Tibial nerve (tissue), 4 donors: ENCODE results near the gene RTKN. TPM values are rescaled to one million over a fixed set of nuclear protein-coding genes. Genes with fewer than 3 reads are reported as not detected.

Source experiments
- DNase-seq, 2 donors: peaks; one replicate each; pipeline ENCODE4 v3.0.0-alpha.2; 2019; ENCODE audit warnings: low spot score in 2 of 2
- H3K27ac ChIP-seq, 4 donors: fragments of 200-600 bp; sonication (generic) in 3 of 4; one replicate each; pipeline ENCODE4 v1.5.1; 2017 to 2019; ENCODE audit warnings: mild to moderate bottlenecking in 1 of 4
- H3K27me3 ChIP-seq, 2 donors: fragments of 200-600 bp; sonication (generic) in 1 of 2; one replicate each; pipeline versions ENCODE4 v1.5.1 to v1.6.0; 2017 to 2019
- H3K36me3 ChIP-seq, 3 donors: fragments of 200-600 bp; sonication (generic); one replicate each; pipeline ENCODE4 v1.5.1; 2018 to 2019
- H3K4me1 ChIP-seq, 4 donors: fragments of 200-600 bp; sonication (generic) in 3 of 4; one replicate each; pipeline ENCODE4 v1.5.1; 2017 to 2019
- H3K4me3 ChIP-seq, 4 donors: fragments of 200-600 bp; sonication (generic) in 3 of 4; one replicate each; pipeline ENCODE4 v1.5.1; 2017 to 2019; ENCODE audit warnings: mild to moderate bottlenecking in 1 of 4, moderate library complexity in 1 of 4
- H3K9me3 ChIP-seq, 4 donors: fragments of 200-600 bp; sonication (generic) in 3 of 4; one replicate each; pipeline ENCODE4 v1.5.1; 2017 to 2019
- EP300 ChIP-seq, 2 donors: sonication (generic); formaldehyde crosslinking; IDR thresholded peaks; one replicate each; pipeline ENCODE4 v1.6.1; 2017; ENCODE audit warnings: antibody characterized with exemption in 2 of 2, mild to moderate bottlenecking in 1 of 2
- POLR2A ChIP-seq, 2 donors: fragments of 450-650 bp; IDR thresholded peaks; one replicate each; pipeline ENCODE4 v1.6.1; 2017; ENCODE audit warnings: antibody characterized with exemption in 2 of 2, mild to moderate bottlenecking in 2 of 2, moderate library complexity in 2 of 2
- WGBS, 2 donors: methylation state at CpG; one replicate each; pipeline ENCODE4 v1.1.5; 2018; 5-methylcytosine and 5-hydroxymethylcytosine counted together
- total RNA-seq, 4 donors: library from RNA; depleted of rRNA; stranded (reverse); fragments of >200 nt; gene quantifications; one replicate each; pipeline ENCODE4 v1.1.0, GENCODE V29; 2016
- TF ChIP-seq, protein P1 (sequence below), 5 experiments: fragments of 200-600 bp in 3 of 5; fragments of 450-650 bp in 2 of 5; sonication (generic) in 3 of 5; IDR thresholded peaks; one replicate each; pipeline ENCODE4 v1.5.1; 2016 to 2019; ENCODE audit warnings: antibody characterized with exemption in 5 of 5, mild to moderate bottlenecking in 3 of 5, moderate library complexity in 2 of 5

The RTKN gene
- total RNA-seq, 4 donors from 2014 or later = 83.4 to 93.1 (median 87.1) TPM

DNA sequence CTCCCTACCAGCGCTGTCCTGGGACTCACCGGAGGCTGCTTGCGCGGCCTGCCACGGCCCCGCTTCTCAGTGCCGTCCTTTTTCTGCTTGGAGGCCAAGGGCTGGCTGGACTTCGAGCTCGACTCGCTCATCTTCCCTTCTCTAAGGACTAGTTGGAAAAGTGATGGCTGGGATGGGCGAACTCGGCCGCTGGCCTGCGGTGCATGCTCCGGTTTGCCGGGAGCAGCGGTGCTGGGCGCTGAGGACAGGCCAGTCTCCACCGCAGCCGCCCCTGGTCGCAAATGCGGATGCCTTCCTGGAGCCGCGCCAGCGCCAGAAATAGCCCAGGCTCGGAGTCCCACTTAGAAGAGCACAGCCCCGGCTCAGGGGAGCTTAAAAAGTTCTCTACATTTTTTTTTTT, 23.4 kb downstream of the RTKN start:
- H3K4me3 ChIP-seq = no peak overlapping the region
- H3K4me1 ChIP-seq = peaks cover 0 to 57% (median 21%) of the 10 kb centered on the region in 4 donors
- H3K27me3 ChIP-seq = no peaks in the 10 kb centered on the region
- WGBS, 2 donors = 73 to 83% methylated on average over 23 to 27 of the region's 27 CpGs
- no peak for DNase-seq
- H3K36me3 ChIP-seq = no peaks in the 10 kb centered on the region
- peak overlapping the region in 1 of 4 donors; percentile 3 for H3K27ac ChIP-seq
- no peak for TF ChIP-seq POLR2A (IDR thresholded peaks at IDR 0.05)
- no peak for TF ChIP-seq EP300 (IDR thresholded peaks at IDR 0.05)
- TF ChIP-seq, protein P1, sequence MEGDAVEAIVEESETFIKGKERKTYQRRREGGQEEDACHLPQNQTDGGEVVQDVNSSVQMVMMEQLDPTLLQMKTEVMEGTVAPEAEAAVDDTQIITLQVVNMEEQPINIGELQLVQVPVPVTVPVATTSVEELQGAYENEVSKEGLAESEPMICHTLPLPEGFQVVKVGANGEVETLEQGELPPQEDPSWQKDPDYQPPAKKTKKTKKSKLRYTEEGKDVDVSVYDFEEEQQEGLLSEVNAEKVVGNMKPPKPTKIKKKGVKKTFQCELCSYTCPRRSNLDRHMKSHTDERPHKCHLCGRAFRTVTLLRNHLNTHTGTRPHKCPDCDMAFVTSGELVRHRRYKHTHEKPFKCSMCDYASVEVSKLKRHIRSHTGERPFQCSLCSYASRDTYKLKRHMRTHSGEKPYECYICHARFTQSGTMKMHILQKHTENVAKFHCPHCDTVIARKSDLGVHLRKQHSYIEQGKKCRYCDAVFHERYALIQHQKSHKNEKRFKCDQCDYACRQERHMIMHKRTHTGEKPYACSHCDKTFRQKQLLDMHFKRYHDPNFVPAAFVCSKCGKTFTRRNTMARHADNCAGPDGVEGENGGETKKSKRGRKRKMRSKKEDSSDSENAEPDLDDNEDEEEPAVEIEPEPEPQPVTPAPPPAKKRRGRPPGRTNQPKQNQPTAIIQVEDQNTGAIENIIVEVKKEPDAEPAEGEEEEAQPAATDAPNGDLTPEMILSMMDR (IDR thresholded peaks at IDR 0.05) = no peak
- H3K9me3 ChIP-seq = no peaks in the 10 kb centered on the region

DNA sequence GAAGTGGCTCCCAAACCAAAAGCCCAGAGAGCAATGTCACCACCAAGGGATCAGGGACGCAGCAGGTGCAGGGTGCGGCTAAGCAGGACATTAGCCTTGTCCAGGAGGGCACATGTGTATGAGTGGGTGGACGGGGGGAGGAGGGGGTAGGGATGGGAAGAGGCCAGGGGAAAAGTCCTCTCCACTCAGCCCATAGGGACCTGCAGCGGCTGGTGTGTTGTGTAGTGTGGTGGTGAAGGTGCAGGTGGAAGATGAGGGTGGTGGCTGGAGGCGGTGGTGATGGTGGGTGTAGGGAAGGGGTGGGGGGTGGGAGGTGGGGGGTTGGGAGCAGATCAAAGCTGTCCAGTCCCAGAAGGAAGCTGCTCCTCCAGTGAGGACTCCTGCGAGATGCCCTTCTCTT, 24.0 kb downstream of the RTKN start:
- peaks cover 0 to 57% (median 21%) of the 10 kb centered on the region in 4 donors for H3K4me1 ChIP-seq
- TF ChIP-seq POLR2A (IDR thresholded peaks at IDR 0.05) = no peak
- TF ChIP-seq, protein P1 (IDR thresholded peaks at IDR 0.05) = no peak
- TF ChIP-seq EP300 (IDR thresholded peaks at IDR 0.05) = no peak

DNA sequence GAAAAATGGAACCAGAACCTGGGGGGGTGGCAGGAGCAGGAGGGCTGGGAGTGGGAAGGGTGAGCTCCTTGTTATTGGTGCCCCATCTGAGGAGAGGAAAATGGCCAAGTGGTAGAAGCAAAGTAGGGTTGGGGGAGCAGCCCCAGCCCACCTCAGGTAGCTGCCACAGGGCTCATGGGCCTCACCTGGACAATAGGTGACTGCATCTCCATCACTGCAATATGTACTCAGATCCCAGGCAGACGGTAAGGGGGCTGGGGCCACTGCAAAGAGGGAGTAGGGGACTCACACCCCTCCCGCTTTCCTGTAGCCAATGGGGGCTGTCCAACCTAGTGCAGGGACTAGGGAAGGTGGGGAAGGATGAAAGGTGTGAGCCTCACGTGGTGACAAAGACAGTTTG, 24.5 kb downstream of the RTKN start:
- DNase-seq = no peak
- no peak overlapping the region for H3K4me3 ChIP-seq
- H3K27me3 ChIP-seq = no peaks in the 10 kb centered on the region
- TF ChIP-seq EP300 (IDR thresholded peaks at IDR 0.05) = no peak
- TF ChIP-seq, protein P1 (IDR thresholded peaks at IDR 0.05) = no peak
- TF ChIP-seq POLR2A (IDR thresholded peaks at IDR 0.05) = no peak
- H3K9me3 ChIP-seq = no peaks in the 10 kb centered on the region
- peaks cover 0 to 52% (median 19%) of the 10 kb centered on the region in 4 donors for H3K4me1 ChIP-seq
- no peak overlapping the region for H3K27ac ChIP-seq
- WGBS, 2 donors = 79 to 87% methylated on average over 3 of the region's 3 CpGs
- H3K36me3 ChIP-seq = no peaks in the 10 kb centered on the region

More for the DNA sequence above, 24.0 kb downstream of the RTKN start:
- Histone ChIP-seq H3K27ac (no peak overlapping the region), H3K4me3 (no peak overlapping the region), H3K27me3 (no peaks in the 10 kb centered on the region), H3K36me3 (no peaks in the 10 kb centered on the region), H3K9me3 (no peaks in the 10 kb centered on the region)
- no peak for DNase-seq
- WGBS, 2 donors = 88 to 89% methylated on average over 6 of the region's 6 CpGs

DNA sequence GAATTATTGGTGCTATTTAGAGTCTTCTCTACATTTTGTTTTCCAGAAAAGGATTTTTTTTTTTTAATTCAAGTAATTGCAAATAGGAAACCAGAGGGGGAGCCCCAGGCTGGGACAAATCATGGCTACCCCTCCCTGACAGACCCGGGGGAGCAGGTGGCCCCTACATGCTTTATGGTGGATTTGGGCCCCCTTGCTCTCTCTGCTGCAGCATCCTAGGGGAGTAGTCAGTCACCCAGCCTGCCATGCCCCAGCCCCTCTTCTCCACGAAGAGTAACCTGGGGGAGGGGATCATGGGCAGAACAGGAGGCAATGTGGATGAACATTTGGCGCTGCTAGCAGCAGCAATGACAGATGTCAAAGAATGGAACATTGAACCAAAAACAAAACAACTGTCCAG, 25.0 kb downstream of the RTKN start:
- H3K9me3 ChIP-seq = no peaks in the 10 kb centered on the region
- 51 to 54% methylated on average over 3 of the region's 3 CpGs for WGBS, 2 donors
- TF ChIP-seq, protein P1 (IDR thresholded peaks at IDR 0.05) = peak in 1 of 5 experiments; percentile 10
- no peak for TF ChIP-seq EP300 (IDR thresholded peaks at IDR 0.05)
- TF ChIP-seq POLR2A (IDR thresholded peaks at IDR 0.05) = no peak
- no peaks in the 10 kb centered on the region for H3K27me3 ChIP-seq
- H3K4me3 ChIP-seq = no peak overlapping the region
- peaks cover 0 to 48% (median 16%) of the 10 kb centered on the region in 4 donors for H3K4me1 ChIP-seq
- no peaks in the 10 kb centered on the region for H3K36me3 ChIP-seq
- H3K27ac ChIP-seq = no peak overlapping the region
- DNase-seq = no peak

DNA sequence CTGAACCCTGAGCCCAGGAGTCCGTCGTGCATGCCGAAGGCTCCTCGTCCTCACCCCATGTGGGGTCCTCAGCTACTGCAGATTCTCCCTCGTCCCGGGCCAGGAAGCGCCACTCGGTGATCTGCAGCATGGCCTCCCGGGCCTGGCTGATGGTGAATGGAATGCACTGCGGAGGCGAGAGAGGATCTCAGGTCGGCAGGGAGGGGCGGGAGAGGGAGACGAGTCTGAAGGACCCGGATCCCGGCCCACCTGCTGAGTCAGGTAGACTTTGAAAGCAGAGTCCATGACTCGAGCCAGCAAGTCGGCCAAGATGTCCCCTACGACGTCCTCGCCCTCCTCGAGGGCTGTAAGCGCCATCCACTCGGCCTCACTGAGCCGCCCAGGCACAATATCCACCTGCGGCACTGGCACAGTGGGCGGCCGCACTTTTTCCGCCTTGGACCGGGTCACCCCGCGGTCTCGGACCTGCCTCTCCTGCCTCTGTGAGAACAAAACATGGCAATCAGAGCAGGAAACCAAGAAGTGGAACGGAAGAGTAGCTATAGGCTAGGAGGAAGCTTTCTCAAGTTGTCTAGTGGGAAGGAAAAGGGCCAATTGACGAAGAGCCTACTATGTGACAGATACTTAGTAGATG, 25.9 kb downstream of the RTKN start:
- WGBS, 2 donors = 56 to 63% methylated on average over 29 to 33 of the region's 35 CpGs
- peak overlapping the region in 2 of 4 donors; percentile 73 to 82 for H3K27ac ChIP-seq

More for the DNA sequence above, 25.9 kb downstream of the RTKN start:
- Histone ChIP-seq H3K36me3 (no peaks in the 10 kb centered on the region), H3K9me3 (no peaks in the 10 kb centered on the region), H3K4me1 (peaks cover 0 to 45% (median 13%) of the 10 kb centered on the region in 4 donors), H3K4me3 (peak overlapping the region; percentile 53 to 75 (median 58)), H3K27me3 (no peaks in the 10 kb centered on the region)
- DNase-seq = no peak
- TF ChIP-seq POLR2A (IDR thresholded peaks at IDR 0.05) (no peak), EP300 (IDR thresholded peaks at IDR 0.05) (no peak)
- TF ChIP-seq, protein P1 (IDR thresholded peaks at IDR 0.05) = no peak
